HG03460 (cell line): Measurements from ENCODE around the gene KRTAP13-4.
A peak's percentile ranks its signal among the peaks of the same experiment; 100 is the strongest.

ENCODE experiments used
- ATAC-seq: cut with Tn5 transposase; IDR thresholded peaks from one replicate; pipeline ENCODE4 v1.9.1; 2021; ENCODE audit not compliant: unreplicated experiment

The KRTAP13-4 gene

GRCh38 chr21:30430170-30430655, at the start of gene KRTAP13-4:
Gene KRTAP13-4, plus strand, starts transcription at chr21:30430220. Its CDS starts 56 bp downstream, at chr21:30430276.
- no peak for ATAC-seq

GRCh38 chr21:30382201-30382600, 47.8 kb upstream of the KRTAP13-4 start:
- no peak for ATAC-seq

- no peak for ATAC-seq
Observed at GRCh38 chr21:30391492-30392025, 38.5 kb upstream of the KRTAP13-4 start.

- no peak for ATAC-seq
Observed at GRCh38 chr21:30395731-30396130, 34.3 kb upstream of the KRTAP13-4 start, which contains the start of gene KRTAP13-1. Gene KRTAP13-1, plus strand, starts transcription at chr21:30396031. Its CDS starts 56 bp downstream, at chr21:30396087.

GRCh38 chr21:30408782-30409494, 21.1 kb upstream of the KRTAP13-4 start:
- no peak for ATAC-seq

- ATAC-seq, result no peak
Observed at GRCh38 chr21:30415993-30416392, 14.0 kb upstream of the KRTAP13-4 start.

GRCh38 chr21:30425826-30426225, 4.2 kb upstream of the KRTAP13-4 start, which contains the start of gene KRTAP13-3:
Gene KRTAP13-3, minus strand, starts transcription at chr21:30425926. Its CDS starts 14 bp downstream, at chr21:30425912.
- ATAC-seq, result no peak

- ATAC-seq, result no peak
Observed at GRCh38 chr21:30426731-30427130, 3.3 kb upstream of the KRTAP13-4 start.

GRCh38 chr21:30434033-30434631, 4.1 kb downstream of the KRTAP13-4 start:
- peak; percentile 54 for ATAC-seq

- ATAC-seq, result no peak
Observed at GRCh38 chr21:30437010-30437565, 7.1 kb downstream of the KRTAP13-4 start.

GRCh38 chr21:30439975-30440374, 10.0 kb downstream of the KRTAP13-4 start, which contains the start of gene KRTAP15-1:
Gene KRTAP15-1, plus strand, starts transcription at chr21:30440275. Its CDS starts 53 bp downstream, at chr21:30440328.
- no peak for ATAC-seq

- ATAC-seq, result no peak
Observed at GRCh38 chr21:30443226-30443625, 13.2 kb downstream of the KRTAP13-4 start.

GRCh38 chr21:30444204-30444603, 14.2 kb downstream of the KRTAP13-4 start:
- no peak for ATAC-seq

GRCh38 chr21:30447056-30447455, 17.0 kb downstream of the KRTAP13-4 start:
- no peak for ATAC-seq

- ATAC-seq, result no peak
Observed at GRCh38 chr21:30448514-30448913, 18.5 kb downstream of the KRTAP13-4 start.

- ATAC-seq, result no peak
Observed at GRCh38 chr21:30463713-30464112, 33.7 kb downstream of the KRTAP13-4 start.

GRCh38 chr21:30468900-30469714, 39.1 kb downstream of the KRTAP13-4 start:
- no peak for ATAC-seq

GRCh38 chr21:30478004-30478403, 48.0 kb downstream of the KRTAP13-4 start:
- ATAC-seq, result no peak

- no peak for ATAC-seq
Observed at GRCh38 chr21:30479259-30479658, 49.2 kb downstream of the KRTAP13-4 start.

GRCh38 chr21:30480145-30480544, 50.1 kb downstream of the KRTAP13-4 start, which contains the start of gene KRTAP19-1:
Gene KRTAP19-1, minus strand, starts transcription at chr21:30480367. Its CDS starts 50 bp downstream, at chr21:30480317.
- ATAC-seq, result no peak
